ENCODE data around the gene RAI14. TPM values are rescaled to one million over a fixed set of nuclear protein-coding genes. Genes with fewer than 3 reads are reported as not detected.
"Not testable (repeated sequence)": the region's sequence is repeated elsewhere in the genome, so short reads cannot be mapped to it uniquely, and the experiment has no call there.

The RAI14 gene
- total RNA-seq, 2 experiments from 2014 or later: 7.9 to 9.0 TPM

DNA sequence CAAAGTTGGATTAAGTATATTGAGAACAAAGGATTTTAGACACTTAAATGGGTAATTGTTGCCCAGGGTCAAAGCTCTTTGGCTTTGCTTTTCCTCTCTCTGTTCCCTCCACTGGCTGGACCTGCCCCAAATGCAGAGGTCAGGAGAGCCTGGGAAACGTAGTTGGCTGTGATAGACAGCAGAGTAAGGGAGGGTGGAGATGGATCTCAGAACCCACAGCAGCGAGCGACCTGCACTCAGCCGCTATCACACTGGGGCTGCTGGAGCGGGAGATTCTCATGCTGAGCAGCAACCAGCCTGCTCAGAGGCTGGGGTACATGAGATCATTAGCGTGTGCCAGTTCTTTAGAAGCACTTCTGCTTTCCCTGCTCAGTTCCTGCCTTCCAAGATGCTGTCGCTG lies 111.1 kb downstream of the RAI14 start:
- Mint-ChIP-seq H3K27ac (no peak overlapping the region), H3K4me3 (no peak overlapping the region), H3K9me3 (no peaks in the 10 kb centered on the region), H3K36me3 (no peaks in the 10 kb centered on the region), H3K4me1 (no peaks in the 10 kb centered on the region), H3K27me3 (peaks cover 16% of the 10 kb centered on the region)
- no peak for DNase-seq

DNA sequence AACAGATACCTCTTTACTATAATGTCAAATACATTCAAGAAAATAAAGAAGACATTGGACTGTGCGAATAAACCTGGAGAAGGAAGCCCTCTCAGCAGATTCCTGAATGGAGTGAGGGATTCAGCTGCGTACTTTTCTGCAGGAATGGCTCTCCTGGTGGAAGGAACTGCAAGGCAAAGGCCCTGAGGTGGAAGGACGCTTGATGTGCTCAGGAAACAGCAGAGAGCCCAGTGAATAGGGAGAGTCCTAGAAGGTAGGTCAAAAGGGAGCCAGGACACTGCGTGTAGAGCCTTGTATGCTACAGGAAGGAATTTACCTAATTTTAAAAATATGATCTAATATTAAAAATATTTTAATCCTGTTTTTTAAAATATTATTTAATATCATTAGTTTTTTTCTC lies 114.4 kb downstream of the RAI14 start:
- no peak for DNase-seq
- Mint-ChIP-seq H3K4me1 (no peaks in the 10 kb centered on the region), H3K27me3 (peaks cover 32% of the 10 kb centered on the region), H3K36me3 (no peaks in the 10 kb centered on the region), H3K27ac (no peak overlapping the region), H3K4me3 (no peak overlapping the region), H3K9me3 (peaks cover 9% of the 10 kb centered on the region)

DNA sequence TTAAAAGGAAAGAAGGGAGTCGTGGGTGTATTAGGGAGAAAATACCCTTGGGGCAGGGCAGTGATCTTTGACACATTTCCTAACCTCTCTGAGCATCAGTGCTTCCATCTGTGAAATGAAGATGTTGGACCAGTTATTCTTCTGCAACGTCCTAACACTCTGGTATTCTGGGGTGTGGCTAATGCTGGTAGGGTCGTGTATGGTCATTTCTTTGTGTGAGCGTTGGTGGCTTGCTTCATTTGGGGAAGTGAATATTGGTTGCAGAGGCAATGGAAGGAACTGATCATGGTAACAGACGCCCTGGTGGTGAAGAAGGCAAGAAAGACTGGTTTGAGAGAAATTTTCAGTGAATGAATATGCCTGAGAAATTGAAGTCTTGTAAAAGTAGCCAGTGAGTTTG lies 114.9 kb downstream of the RAI14 start:
- no peak for DNase-seq
- Mint-ChIP-seq H3K4me1 (no peaks in the 10 kb centered on the region), H3K9me3 (peaks cover 9% of the 10 kb centered on the region), H3K27me3 (peaks cover 32% of the 10 kb centered on the region), H3K27ac (no peak overlapping the region), H3K36me3 (no peaks in the 10 kb centered on the region), H3K4me3 (no peak overlapping the region)

DNA sequence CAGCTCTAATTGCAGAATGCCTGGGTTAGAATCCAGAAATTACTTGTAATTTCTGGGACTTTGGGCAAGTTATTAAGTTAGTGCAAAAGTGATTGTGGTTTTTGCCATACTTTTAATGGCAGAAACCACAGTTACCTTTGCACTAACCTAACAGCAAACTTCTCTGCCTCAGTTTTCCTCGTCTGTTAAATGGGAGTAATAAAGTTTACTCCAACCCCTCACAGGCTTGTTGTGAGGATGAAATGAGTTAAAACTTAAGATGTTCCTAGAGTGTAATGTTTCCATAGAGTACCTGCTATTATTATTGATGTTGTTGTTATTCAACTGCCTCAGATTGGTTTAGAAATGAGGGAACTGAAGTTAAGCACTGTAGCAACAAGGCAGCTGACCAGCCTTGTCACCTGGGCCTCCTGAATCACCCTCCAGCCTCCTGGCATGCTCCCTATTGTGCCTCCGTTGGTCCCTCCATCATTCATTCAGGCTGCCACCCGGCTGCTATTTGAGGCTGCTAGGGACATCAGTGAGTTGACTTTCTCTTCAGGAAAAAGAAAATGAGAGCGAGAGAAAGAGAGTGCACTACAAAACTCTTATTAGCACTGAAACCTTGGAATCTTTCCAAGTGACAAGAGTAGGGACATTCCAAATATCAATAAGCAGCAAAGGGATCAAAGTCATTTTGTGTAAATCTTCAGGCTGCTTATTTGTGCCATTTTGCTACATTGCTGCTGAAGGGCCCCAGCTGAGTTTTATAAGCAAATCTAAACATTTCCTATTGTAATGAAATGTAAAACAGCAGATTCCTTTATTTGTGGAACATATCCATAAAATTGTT lies 116.4 kb downstream of the RAI14 start:
- no peak overlapping the region for H3K4me3 Mint-ChIP-seq
- H3K4me1 Mint-ChIP-seq: no peaks in the 10 kb centered on the region
- no peaks in the 10 kb centered on the region for H3K36me3 Mint-ChIP-seq
- DNase-seq: no peak
- H3K9me3 Mint-ChIP-seq: peaks cover 9% of the 10 kb centered on the region
- no peak overlapping the region for H3K27ac Mint-ChIP-seq
- peaks cover 32% of the 10 kb centered on the region for H3K27me3 Mint-ChIP-seq

DNA sequence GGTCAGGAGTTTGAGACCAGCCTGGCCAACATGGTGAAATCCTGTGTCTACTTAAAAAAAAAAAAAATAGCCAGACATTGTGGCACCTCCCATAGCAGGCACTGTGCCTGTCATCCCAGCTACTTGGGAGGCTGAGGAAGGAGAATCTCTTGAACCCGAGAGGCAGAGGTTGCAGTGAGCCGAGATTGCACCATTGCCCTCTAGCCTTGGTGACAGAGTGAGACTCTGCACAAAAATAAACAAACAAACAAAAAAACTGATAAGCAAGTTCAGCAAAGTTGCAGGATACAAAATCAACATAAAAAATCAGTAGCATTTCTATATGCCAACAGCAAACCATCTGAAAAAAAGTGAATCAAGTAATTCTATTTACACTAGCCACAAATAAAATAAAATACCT lies 118.0 kb downstream of the RAI14 start:
- no peak for DNase-seq
- Mint-ChIP-seq H3K27ac (no peak overlapping the region), H3K27me3 (peaks cover 28% of the 10 kb centered on the region), H3K4me3 (no peak overlapping the region), H3K9me3 (peaks cover 9% of the 10 kb centered on the region), H3K36me3 (no peaks in the 10 kb centered on the region), H3K4me1 (no peaks in the 10 kb centered on the region)

DNA sequence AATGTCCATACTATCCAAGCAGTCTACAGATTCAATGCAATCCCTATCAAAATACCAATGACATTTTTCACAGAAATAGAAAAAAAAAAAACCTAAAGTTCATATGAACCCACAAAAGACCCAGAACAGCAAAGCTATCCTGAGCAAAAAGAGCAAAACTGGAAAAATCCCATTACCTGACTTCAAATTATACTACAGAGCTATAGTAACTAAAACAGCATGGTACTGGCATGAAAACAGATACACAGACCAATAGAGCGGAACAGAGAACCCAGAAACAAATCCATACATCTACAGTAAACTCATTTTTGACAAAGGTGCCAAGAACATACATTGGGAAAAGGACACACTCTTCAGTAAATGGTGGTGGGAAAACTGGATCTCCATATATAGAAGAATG lies 118.5 kb downstream of the RAI14 start:
- not testable (repeated sequence) for H3K27ac Mint-ChIP-seq, DNase-seq, H3K36me3 Mint-ChIP-seq, H3K4me3 Mint-ChIP-seq, H3K4me1 Mint-ChIP-seq
- Mint-ChIP-seq H3K9me3 (peaks cover 11% of the 10 kb centered on the region), H3K27me3 (peaks cover 28% of the 10 kb centered on the region)

DNA sequence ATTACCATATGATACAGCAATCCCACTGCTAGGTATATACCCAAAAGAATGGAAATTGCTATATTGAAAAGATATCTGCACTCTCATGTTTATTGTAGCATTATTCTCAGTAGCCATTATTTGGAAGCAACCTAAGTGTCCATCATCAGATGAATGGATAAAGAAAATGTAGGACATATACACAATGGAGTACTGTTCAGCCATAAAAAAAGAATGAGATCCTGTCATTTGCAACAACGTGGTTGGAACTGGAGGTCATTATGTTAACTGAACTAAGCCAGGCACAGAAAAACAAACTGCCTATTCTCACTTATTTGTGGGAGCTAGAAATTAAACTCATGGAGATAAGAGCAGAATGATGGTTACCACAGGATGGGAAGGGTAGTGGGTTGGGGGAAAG lies 119.8 kb downstream of the RAI14 start:
- no peaks in the 10 kb centered on the region for H3K36me3 Mint-ChIP-seq
- no peaks in the 10 kb centered on the region for H3K4me1 Mint-ChIP-seq
- H3K27me3 Mint-ChIP-seq: peaks cover 21% of the 10 kb centered on the region
- no peak for DNase-seq
- peaks cover 13% of the 10 kb centered on the region for H3K9me3 Mint-ChIP-seq
- H3K27ac Mint-ChIP-seq: no peak overlapping the region
- H3K4me3 Mint-ChIP-seq: no peak overlapping the region

GRCh38 chr5:34778091-34778850 lies 122.1 kb downstream of the RAI14 start:
- Mint-ChIP-seq H3K9me3 (peaks cover 25% of the 10 kb centered on the region), H3K4me1 (no peaks in the 10 kb centered on the region), H3K4me3 (no peak overlapping the region), H3K27me3 (peaks cover 13% of the 10 kb centered on the region), H3K27ac (no peak overlapping the region), H3K36me3 (no peaks in the 10 kb centered on the region)
- DNase-seq: no peak

DNA sequence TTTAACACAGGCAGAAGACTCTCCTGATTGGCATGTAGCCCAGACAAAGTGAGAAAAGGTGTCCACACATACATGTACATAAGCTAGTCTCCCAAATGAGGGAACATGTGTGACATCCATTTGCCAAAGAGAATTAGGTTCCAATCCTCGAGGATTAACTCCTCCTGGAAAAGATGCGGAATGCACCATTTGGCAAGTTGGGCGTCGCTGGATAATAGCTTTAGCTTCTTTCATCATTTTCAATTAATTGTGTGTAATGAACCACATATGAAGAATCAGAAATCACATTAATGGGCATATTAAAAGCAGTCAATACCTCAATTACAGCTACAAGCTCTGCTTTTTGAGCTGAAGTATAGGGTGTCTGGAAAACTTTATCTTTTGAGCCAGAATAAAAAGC lies 127.8 kb downstream of the RAI14 start:
- H3K4me1 Mint-ChIP-seq, H3K4me3 Mint-ChIP-seq, H3K27ac Mint-ChIP-seq, H3K36me3 Mint-ChIP-seq, H3K27me3 Mint-ChIP-seq, DNase-seq: not testable (repeated sequence)
- H3K9me3 Mint-ChIP-seq: peaks cover 21% of the 10 kb centered on the region

GRCh38 chr5:34787035-34787434 lies 130.9 kb downstream of the RAI14 start:
- peaks cover 20% of the 10 kb centered on the region for H3K27me3 Mint-ChIP-seq
- H3K4me1 Mint-ChIP-seq: peaks cover 2% of the 10 kb centered on the region
- peaks cover 9% of the 10 kb centered on the region for H3K9me3 Mint-ChIP-seq
- H3K4me3 Mint-ChIP-seq: no peak overlapping the region
- no peaks in the 10 kb centered on the region for H3K36me3 Mint-ChIP-seq
- no peak for DNase-seq
- H3K27ac Mint-ChIP-seq: no peak overlapping the region

DNA sequence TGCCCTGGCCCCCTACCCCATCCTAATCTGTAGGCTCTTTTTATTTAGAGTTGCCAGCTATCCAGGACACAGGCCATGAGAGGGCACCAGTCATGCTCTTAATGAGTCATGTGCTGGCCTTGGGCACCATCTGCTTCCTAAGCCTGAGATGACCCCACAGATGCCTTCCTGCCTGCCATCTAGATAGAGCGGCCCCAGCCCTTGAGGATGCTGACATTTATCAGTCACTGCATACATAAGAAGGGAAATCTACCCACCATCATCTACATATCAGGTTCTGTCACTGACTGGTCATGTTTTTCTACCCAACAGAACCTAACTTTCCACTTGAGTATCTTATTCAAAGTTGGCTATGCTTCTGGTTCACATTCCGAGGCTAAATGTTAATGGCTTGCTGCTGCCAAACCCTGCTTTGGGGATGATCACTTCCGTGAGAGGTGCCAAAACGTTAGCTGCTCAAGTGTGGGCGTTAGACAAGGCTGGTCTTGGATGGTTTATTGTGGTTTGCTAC lies 132.9 kb downstream of the RAI14 start:
- peaks cover 24% of the 10 kb centered on the region for H3K27me3 Mint-ChIP-seq
- H3K9me3 Mint-ChIP-seq: peaks cover 5% of the 10 kb centered on the region
- no peaks in the 10 kb centered on the region for H3K36me3 Mint-ChIP-seq
- peaks cover 2% of the 10 kb centered on the region for H3K4me1 Mint-ChIP-seq
- DNase-seq: no peak
- H3K27ac Mint-ChIP-seq: no peak overlapping the region
- H3K4me3 Mint-ChIP-seq: no peak overlapping the region

DNA sequence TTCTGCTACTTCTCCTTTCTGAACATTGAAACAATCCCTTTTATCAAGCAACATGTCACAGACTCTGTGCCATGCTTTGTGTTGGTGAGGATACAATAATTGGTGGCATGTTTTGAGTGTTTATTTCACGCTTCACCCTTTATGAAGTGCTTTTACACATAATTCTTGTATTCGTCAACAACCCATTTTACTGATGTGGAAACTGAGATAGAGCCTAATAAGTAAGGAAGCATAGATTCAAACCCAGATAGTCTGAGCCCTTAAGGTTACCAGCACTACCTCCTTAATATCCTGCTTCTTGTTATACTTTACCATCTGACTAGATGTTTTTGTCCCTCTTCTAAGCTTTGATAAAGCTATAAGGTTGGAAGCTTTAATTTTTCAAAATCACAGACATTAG lies 133.5 kb downstream of the RAI14 start:
- peaks cover 24% of the 10 kb centered on the region for H3K27me3 Mint-ChIP-seq
- no peaks in the 10 kb centered on the region for H3K36me3 Mint-ChIP-seq
- H3K4me1 Mint-ChIP-seq: peaks cover 2% of the 10 kb centered on the region
- DNase-seq: no peak
- H3K27ac Mint-ChIP-seq: no peak overlapping the region
- H3K9me3 Mint-ChIP-seq: peaks cover 5% of the 10 kb centered on the region
- no peak overlapping the region for H3K4me3 Mint-ChIP-seq

DNA sequence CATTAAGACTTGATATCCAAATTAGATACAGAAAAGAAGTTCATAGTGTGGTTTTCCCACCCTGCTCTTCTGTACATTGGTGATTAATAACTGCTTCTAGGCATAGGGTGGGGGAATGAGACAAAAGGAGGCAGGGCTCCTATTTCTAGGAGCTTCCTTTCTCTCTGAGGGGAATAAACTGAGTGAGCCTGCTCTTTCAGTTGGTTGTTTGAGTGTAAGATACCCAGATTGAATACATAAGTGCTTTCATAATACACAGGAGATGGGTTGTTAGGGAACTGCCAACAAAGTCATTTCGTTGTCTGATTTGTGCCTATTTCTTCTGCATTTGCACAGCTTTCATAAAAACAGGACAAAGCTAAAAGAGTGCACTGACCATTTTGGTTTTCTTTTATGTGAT lies 133.9 kb downstream of the RAI14 start:
- DNase-seq: no peak
- no peak overlapping the region for H3K27ac Mint-ChIP-seq
- H3K27me3 Mint-ChIP-seq: peaks cover 24% of the 10 kb centered on the region
- H3K4me1 Mint-ChIP-seq: peaks cover 2% of the 10 kb centered on the region
- no peak overlapping the region for H3K4me3 Mint-ChIP-seq
- peaks cover 5% of the 10 kb centered on the region for H3K9me3 Mint-ChIP-seq
- H3K36me3 Mint-ChIP-seq: no peaks in the 10 kb centered on the region

DNA sequence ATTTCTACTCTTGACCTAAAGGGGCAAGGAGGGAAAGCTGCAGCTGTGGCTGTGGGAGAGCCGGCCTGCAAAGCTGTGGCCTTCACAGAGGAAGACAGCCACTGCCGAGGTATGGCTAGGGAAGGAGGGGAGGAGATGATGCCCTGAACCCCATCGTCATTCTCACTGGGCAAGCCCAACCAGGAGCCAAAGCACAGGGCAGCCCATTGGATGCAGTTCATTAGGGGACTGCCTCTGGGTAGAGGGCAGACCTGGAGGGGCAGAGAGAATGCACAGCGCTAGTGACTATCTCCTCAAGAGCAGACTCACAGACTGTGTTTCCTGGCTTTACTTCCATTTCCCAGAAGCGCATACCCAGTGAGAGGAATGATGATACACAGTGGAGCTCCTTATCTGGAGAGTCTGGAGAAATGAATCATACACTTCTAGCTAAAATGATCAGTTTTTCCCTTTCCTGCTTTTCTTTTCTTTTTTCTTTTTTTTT lies 135.7 kb downstream of the RAI14 start:
- H3K9me3 Mint-ChIP-seq: peaks cover 5% of the 10 kb centered on the region
- H3K4me1 Mint-ChIP-seq: peaks cover 2% of the 10 kb centered on the region
- no peaks in the 10 kb centered on the region for H3K36me3 Mint-ChIP-seq
- H3K4me3 Mint-ChIP-seq: no peak overlapping the region
- no peak overlapping the region for H3K27ac Mint-ChIP-seq
- no peak for DNase-seq
- peaks cover 20% of the 10 kb centered on the region for H3K27me3 Mint-ChIP-seq

- no peaks in the 10 kb centered on the region for H3K9me3 Mint-ChIP-seq
- DNase-seq: no peak
- peaks cover 4% of the 10 kb centered on the region for H3K27me3 Mint-ChIP-seq
- H3K4me1 Mint-ChIP-seq: no peaks in the 10 kb centered on the region
- no peak overlapping the region for H3K4me3 Mint-ChIP-seq
- no peaks in the 10 kb centered on the region for H3K36me3 Mint-ChIP-seq
- no peak overlapping the region for H3K27ac Mint-ChIP-seq
Observed at GRCh38 chr5:34802834-34803563, 146.9 kb downstream of the RAI14 start.

Data from activated naive CD8-positive, alpha-beta T cell treated with anti-CD3 and anti-CD28 coated beads for 36 hours (primary cell).